Thymus (tissue), 11 donors: ENCODE measurements around the gene OR2T6. TPM values are rescaled to one million over a fixed set of nuclear protein-coding genes. Genes with fewer than 3 reads are reported as not detected.
"Not testable (repeated sequence)": the region's sequence is repeated elsewhere in the genome, so short reads cannot be mapped to it uniquely, and the experiment has no call there.

Experiments
- DNase-seq, 9 donors: peaks; one replicate each; pipeline ENCODE4 v3.0.0-alpha.2; 2013; ENCODE audit warnings: low spot score in 9 of 9, low read depth in 6 of 9, missing footprints in 1 of 9
- H3K27ac ChIP-seq, 2 donors: one replicate each; pipeline ENCODE4 v1.5.1; 2013; ENCODE audit warnings: control low read depth in 1 of 2, low read depth in 1 of 2, low read length in 1 of 2, mild to moderate bottlenecking in 1 of 2, moderate library complexity in 1 of 2
- H3K27me3 ChIP-seq, 2 donors: one replicate each; pipeline ENCODE4 v1.5.1; 2013; ENCODE audit warnings: low read length in 1 of 2; ENCODE audit not compliant: control insufficient read depth in 2 of 2, insufficient read depth in 1 of 2
- H3K36me3 ChIP-seq, 2 donors: one replicate each; pipeline ENCODE4 v1.5.1; 2013; ENCODE audit warnings: low read length in 1 of 2, mild to moderate bottlenecking in 1 of 2, moderate library complexity in 1 of 2; ENCODE audit not compliant: control insufficient read depth in 2 of 2, insufficient read depth in 2 of 2
- H3K4me1 ChIP-seq, 2 donors: one replicate each; pipeline ENCODE4 v1.5.1; 2013; ENCODE audit warnings: low read length in 2 of 2; ENCODE audit not compliant: control insufficient read depth in 2 of 2, insufficient read depth in 2 of 2
- H3K4me3 ChIP-seq, 2 donors: one replicate each; pipeline ENCODE4 v1.5.1; 2013; ENCODE audit warnings: low read length in 2 of 2, control low read depth in 1 of 2, mild to moderate bottlenecking in 1 of 2
- H3K9me3 ChIP-seq, 2 donors: one replicate each; pipeline ENCODE4 v1.5.1; 2013; ENCODE audit warnings: low read length in 1 of 2, mild to moderate bottlenecking in 1 of 2; ENCODE audit not compliant: control insufficient read depth in 2 of 2, insufficient read depth in 1 of 2
- WGBS: extraction: QIAGEN DNeasy Blood & Tissue Kit; methylation state at CpG from one replicate; pipeline ENCODE4 v1.1.7; 2013; 5-methylcytosine and 5-hydroxymethylcytosine counted together
- polyA plus RNA-seq: library from polyadenylated mRNA; stranded (reverse); fragments of 200-250 nt; gene quantifications from one replicate; pipeline ENCODE4 v1.2.3, GENCODE V29; 2013
- total RNA-seq: library from RNA; stranded (reverse); fragments of 120-200 nt; gene quantifications from one replicate; pipeline ENCODE4 v1.2.4, GENCODE V29; 2013
- donor health status: healthy.

The OR2T6 gene
- total and polyA plus RNA-seq, 2 donors: not detected

DNA sequence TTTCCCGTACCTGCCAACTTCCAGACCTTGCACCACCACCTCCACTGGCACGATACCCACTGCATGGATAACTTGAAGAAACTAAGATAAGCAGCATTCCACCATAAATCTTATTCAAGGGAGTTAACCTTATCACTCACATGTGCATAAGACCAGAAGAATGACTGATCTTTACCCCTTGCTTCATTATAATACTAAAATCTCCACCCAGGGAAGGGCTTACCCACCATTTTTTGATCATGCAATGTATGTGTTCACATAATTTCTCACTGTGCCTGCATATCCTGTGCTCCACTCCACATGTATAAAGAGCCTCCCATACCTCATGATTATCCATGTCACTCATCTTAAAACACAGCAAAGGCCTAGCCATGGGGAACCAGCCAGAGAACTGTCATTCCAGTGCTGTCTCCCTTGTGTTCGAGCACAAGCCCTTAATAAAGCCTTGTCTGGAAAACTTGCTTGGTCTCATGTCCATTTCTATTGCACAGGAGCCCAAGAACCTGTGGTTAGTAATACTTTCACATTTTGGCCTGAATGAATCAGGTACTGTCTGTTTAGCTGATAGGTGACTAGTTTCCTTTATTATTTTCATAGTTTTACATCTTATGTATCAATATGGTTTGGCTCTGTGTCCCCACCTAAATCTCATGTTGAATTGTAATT is 52.1 kb downstream of the OR2T6 start:
- not testable (repeated sequence) for DNase-seq, H3K4me3 ChIP-seq, H3K4me1 ChIP-seq, H3K9me3 ChIP-seq, H3K27me3 ChIP-seq, H3K27ac ChIP-seq, H3K36me3 ChIP-seq
- WGBS: 75% methylated on average over 3 of the region's 3 CpGs

DNA sequence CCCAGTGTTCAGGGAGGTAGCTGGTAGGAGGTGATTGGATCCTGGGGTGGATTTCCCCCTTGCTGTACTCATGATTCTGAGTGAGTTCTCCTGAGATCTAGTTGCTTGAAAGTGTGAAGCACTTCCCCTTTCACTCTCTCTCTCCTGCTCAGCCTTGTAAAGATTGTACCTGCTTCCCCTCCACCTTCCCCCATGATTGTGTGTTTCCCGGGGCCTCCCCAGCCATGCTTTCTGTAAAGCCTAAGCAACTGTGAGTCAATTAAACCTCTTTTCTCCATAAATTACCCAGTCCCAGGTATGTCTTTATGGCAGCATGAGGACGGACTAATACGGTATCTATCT is 52.6 kb downstream of the OR2T6 start:
- H3K27me3 ChIP-seq, H3K36me3 ChIP-seq, H3K4me3 ChIP-seq, H3K4me1 ChIP-seq, DNase-seq, H3K27ac ChIP-seq, H3K9me3 ChIP-seq: not testable (repeated sequence)
- 89% methylated on average over 3 of the region's 3 CpGs for WGBS

DNA sequence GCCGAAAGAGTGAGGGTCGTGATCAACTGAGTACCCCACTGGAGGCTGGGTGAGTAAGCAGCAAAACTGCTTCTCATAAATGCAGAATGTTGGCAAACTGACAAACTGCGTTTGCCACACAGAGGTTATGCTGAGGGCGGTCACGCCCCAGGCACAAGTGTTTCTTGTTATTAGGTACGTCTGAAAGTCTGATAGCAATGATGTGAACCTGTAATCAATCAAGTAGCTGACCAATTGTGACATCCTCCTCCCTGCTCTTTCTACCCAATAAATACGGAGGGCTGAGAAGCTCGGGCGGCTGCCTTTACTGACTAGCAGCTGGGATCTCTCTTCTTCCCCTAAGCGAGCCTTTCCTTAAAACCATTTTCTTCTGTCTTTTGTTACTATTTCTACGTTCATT is 56.1 kb downstream of the OR2T6 start:
- H3K27me3 ChIP-seq, H3K4me1 ChIP-seq, DNase-seq, H3K27ac ChIP-seq, H3K36me3 ChIP-seq, H3K4me3 ChIP-seq, H3K9me3 ChIP-seq: not testable (repeated sequence)
- WGBS: 85% methylated on average over 11 of the region's 11 CpGs

DNA sequence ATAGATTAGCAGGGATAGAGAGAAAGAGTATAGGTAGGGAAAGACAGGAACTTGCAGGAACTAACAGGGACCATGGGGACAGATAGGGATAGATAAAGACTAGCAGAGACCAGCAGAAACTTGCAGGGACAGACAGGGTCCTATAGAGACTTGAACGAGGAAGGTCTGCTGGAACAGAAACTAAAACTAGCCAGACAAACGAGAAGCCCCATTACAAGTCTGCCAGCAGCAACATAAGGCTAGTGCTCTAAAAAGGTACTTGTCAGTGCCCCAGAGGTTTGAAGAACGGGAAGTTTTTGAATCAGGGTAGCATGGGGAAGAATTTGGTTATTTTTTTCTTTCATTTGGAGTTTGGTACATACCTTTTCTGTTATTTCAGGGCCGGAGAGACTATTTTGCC is 56.7 kb downstream of the OR2T6 start:
- not testable (repeated sequence) for H3K9me3 ChIP-seq, H3K36me3 ChIP-seq, H3K4me1 ChIP-seq, H3K27ac ChIP-seq, H3K27me3 ChIP-seq, H3K4me3 ChIP-seq, DNase-seq
- 67% methylated on average over 4 of the region's 4 CpGs for WGBS

DNA sequence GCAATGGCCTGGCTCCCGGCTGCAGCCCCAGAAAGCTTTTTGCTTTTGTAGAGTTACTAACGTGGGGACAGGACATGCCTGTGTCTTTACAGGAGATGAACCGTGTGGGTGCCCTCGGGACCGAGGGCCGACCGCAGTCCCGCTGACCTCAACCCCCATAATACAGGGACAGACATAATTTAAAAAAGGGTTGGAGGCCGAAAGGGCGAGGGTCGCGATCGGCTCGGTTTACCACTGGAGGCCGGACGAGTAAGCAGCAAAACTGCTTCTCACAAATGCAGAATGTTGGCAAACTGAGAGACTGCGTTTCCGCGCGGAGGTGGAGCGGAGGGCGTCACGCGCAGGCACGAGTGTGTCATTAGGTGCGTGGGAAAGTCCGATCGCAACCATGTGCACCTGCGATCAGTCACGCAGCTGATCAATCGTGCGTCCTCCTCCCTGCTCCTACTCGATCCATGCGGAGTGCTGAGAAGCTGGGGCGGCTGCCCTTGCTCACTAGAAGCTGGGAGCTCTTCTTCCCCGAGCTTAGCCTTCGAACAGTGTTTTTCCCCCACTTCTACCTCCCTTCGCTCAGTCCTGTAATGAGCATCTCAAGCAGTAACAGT is 58.4 kb downstream of the OR2T6 start:
- not testable (repeated sequence) for H3K27ac ChIP-seq, H3K36me3 ChIP-seq, H3K9me3 ChIP-seq, H3K27me3 ChIP-seq, H3K4me1 ChIP-seq, DNase-seq, H3K4me3 ChIP-seq
- WGBS: 97% methylated on average over 31 of the region's 38 CpGs

DNA sequence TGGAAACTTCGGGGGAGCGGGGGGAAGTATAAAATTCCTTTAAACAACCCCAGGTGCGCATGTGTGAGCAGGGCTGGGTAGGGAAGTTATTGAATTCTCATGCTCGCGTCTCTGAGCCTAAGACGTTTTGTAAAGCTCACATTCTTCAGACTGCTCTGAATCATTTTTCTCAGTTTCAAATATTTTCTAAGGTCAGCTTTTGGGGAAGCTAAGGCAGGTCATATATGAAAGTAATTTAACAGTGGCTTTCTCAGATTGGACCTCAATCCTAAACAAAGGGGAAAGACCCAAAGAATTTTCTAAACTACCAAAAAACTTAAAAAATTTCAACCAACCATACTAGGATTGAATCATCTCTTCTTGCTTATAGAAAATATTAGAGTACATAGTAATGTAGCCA is 59.4 kb downstream of the OR2T6 start:
- 98% methylated on average over 4 of the region's 6 CpGs for WGBS
- DNase-seq, H3K4me1 ChIP-seq, H3K36me3 ChIP-seq, H3K4me3 ChIP-seq, H3K27me3 ChIP-seq, H3K9me3 ChIP-seq, H3K27ac ChIP-seq: not testable (repeated sequence)

DNA sequence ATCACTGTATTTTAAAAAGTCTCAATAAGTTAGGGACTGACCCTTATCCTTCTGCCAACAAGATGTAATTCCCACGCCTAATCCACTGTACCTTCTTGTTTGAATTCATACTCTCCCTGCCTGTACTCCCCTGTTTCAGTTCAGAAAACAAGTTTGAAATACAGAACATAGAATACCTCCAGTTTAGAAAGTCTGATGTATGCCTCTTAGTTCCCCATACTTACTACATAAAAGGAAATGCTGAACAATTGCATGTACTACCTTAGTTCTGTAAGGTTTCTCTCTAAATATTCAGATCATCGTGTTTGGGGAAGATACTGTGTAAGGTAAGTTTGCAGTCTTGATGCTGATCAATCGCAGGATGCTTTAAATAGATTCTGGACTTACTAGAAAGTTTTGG is 60.8 kb downstream of the OR2T6 start:
- not testable (repeated sequence) for DNase-seq, H3K4me1 ChIP-seq, H3K27me3 ChIP-seq, H3K4me3 ChIP-seq, H3K27ac ChIP-seq, H3K36me3 ChIP-seq, H3K9me3 ChIP-seq
- WGBS: 97% methylated on average over 3 of the region's 3 CpGs

DNA sequence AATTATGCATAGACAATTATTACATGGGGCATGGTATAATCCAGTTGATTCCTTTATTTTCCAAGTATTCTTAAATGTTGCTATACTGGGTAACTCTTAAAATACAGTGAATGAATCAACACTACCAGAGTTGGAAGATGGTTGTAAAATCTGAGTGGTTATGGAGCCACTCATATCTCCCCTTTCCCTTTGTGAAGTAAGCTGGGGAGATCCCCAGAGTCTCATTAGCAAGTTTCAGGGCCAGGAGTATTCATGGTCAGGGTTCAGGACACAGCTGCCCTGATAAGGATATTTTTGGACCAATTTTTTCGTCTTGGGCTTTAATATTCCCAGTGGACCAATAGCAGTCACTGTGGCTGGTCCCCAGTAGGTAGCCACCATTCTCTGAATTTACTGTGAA is 63.1 kb downstream of the OR2T6 start:
- not testable (repeated sequence) for H3K36me3 ChIP-seq, DNase-seq, H3K27ac ChIP-seq, H3K9me3 ChIP-seq, H3K4me1 ChIP-seq, H3K4me3 ChIP-seq, H3K27me3 ChIP-seq
- WGBS: 88% methylated on average over 1 of the region's 1 CpG

DNA sequence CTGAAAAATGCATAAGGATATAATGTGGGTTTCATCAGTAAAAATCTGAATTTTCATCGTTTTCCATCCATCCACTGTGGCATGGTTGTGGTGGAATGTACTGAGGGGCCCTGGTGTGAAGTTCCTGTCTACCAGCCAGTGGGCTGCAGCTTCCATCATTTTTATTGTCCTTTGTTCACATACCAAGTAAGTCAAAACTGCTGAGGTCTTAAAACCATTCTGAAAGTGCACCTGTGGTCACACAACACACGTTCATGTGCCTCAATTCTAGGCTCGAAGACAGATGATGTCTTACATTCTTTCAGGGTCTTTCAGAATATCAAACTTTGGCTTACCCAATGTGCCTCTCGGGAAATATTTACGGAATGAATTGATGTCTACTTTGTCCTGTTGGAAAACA is 63.7 kb downstream of the OR2T6 start:
- H3K36me3 ChIP-seq: not testable (repeated sequence)
- WGBS: 80% methylated on average over 5 of the region's 5 CpGs

More for the DNA sequence above, 63.7 kb downstream of the OR2T6 start:
- not testable (repeated sequence) for H3K9me3 ChIP-seq, H3K4me3 ChIP-seq, DNase-seq, H3K4me1 ChIP-seq, H3K27ac ChIP-seq, H3K27me3 ChIP-seq
